ENCODE results near the gene NR1D1. TPM values are rescaled to one million over a fixed set of nuclear protein-coding genes. Genes with fewer than 3 reads are reported as not detected.
A peak's percentile ranks its signal among the peaks of the same experiment; 100 is the strongest.

Gene NR1D1
- total RNA-seq, 1 experiment from 2014 or later: 8.8 TPM

- POLR2A ChIA-PET: no interaction called here
- Histone ChIP-seq H3K4me1 (ENCODE audit: control insufficient read depth, insufficient read depth, low read length) (peaks cover 4% of the 10 kb centered on the region; the same call in 1 of the 2 replicates), H3K27me3 (ENCODE audit: control insufficient read depth, insufficient read depth, low read length) (no peaks in the 10 kb centered on the region), H3K4me3 (ENCODE audit: low read depth in 2 of 2, low read length in 2 of 2) (no peak overlapping the region), H3K36me3 (ENCODE audit: control insufficient read depth, insufficient read depth, low read length) (peaks cover 44% of the 10 kb centered on the region), H3K9me3 (ENCODE audit: control insufficient read depth, insufficient read depth, low read depth, low read length) (no peaks in the 10 kb centered on the region), H3K27ac (ENCODE audit: low read length) (no peak overlapping the region)
- no peak for TF ChIP-seq TCF7L2 (IDR thresholded peaks at IDR 0.05; ENCODE audit: low read depth, low read length)
- TF ChIP-seq POLR2AphosphoS5 (IDR thresholded peaks at IDR 0.05; ENCODE audit: low read depth, low read length): 0 out of 2 replicates have a peak, but pooled peaks have one; percentile 37
- in situ Hi-C loops (cut with HindIII; ENCODE audit: low pct_unique_long_range_greater_than_20kb, low sequenced_read_pairs) (no loop called here), intact Hi-C loops (cut with micrococcal nuclease; ENCODE audit: unreplicated experiment) (no loop called here)
- CTCF ChIA-PET: no interaction called here
- no peak for DNase-seq (ENCODE audit: low read depth, low spot score)
- BruUV-seq (replicated peaks): no TSS peak
- ATAC-seq: no peak
Measured at GRCh38 chr17:40135817-40136216, 35.4 kb upstream of the NR1D1 start.

- POLR2A ChIA-PET: no interaction called here
- no peak overlapping the region for H3K27ac ChIP-seq (ENCODE audit: low read length)
- peaks cover 54% of the 10 kb centered on the region for H3K36me3 ChIP-seq (ENCODE audit: control insufficient read depth, insufficient read depth, low read length)
- H3K27me3 ChIP-seq (ENCODE audit: control insufficient read depth, insufficient read depth, low read length): no peaks in the 10 kb centered on the region
- DNase-seq (ENCODE audit: low read depth, low spot score) (no peak), ATAC-seq (no peak)
- TF ChIP-seq SIN3A (IDR thresholded peaks at IDR 0.05; ENCODE audit: borderline replicate concordance, insufficient read depth, low read depth, low read length) (no peak), CTCF (IDR thresholded peaks at IDR 0.05) (no peak)
- no peak overlapping the region for H3K4me3 ChIP-seq (ENCODE audit: low read depth in 2 of 2, low read length in 2 of 2)
- CTCF ChIA-PET: interaction anchor here (1.2 kb wide), 1 partner anchor 21 kb away, joined by 3 read pairs; no protein-coding TSS in a partner anchor
- in situ Hi-C loops (cut with HindIII; ENCODE audit: low pct_unique_long_range_greater_than_20kb, low sequenced_read_pairs): no loop called here
- no TSS peak for BruUV-seq (replicated peaks)
- intact Hi-C loops (cut with micrococcal nuclease; ENCODE audit: unreplicated experiment): no loop called here
- peaks cover 4% of the 10 kb centered on the region; the same call in 1 of the 2 replicates for H3K4me1 ChIP-seq (ENCODE audit: control insufficient read depth, insufficient read depth, low read length)
- H3K9me3 ChIP-seq (ENCODE audit: control insufficient read depth, insufficient read depth, low read depth, low read length): no peaks in the 10 kb centered on the region
Measured at GRCh38 chr17:40134184-40134583, 33.8 kb upstream of the NR1D1 start.

GRCh38 chr17:40130352-40131042, 30.1 kb upstream of the NR1D1 start:
- TF ChIP-seq REST (IDR thresholded peaks at IDR 0.05; ENCODE audit: insufficient read depth in 1 of 2, low read depth in 2 of 2, low read length in 1 of 2) (no peak), TCF7L2 (IDR thresholded peaks at IDR 0.05; ENCODE audit: low read depth, low read length) (no peak)
- Histone ChIP-seq H3K27ac (ENCODE audit: low read length) (no peak overlapping the region), H3K4me1 (ENCODE audit: control insufficient read depth, insufficient read depth, low read length) (no peaks in the 10 kb centered on the region), H3K9me3 (ENCODE audit: control insufficient read depth, insufficient read depth, low read depth, low read length) (no peaks in the 10 kb centered on the region), H3K27me3 (ENCODE audit: control insufficient read depth, insufficient read depth, low read length) (no peaks in the 10 kb centered on the region), H3K36me3 (ENCODE audit: control insufficient read depth, insufficient read depth, low read length) (peaks cover 53% of the 10 kb centered on the region), H3K4me3 (ENCODE audit: low read depth in 2 of 2, low read length in 2 of 2) (no peak overlapping the region)
- CTCF ChIA-PET: no interaction called here
- in situ Hi-C loops (cut with HindIII; ENCODE audit: low pct_unique_long_range_greater_than_20kb, low sequenced_read_pairs): no loop called here
- POLR2A ChIA-PET: no interaction called here
- no TSS peak for BruUV-seq (replicated peaks)
- DNase-seq (ENCODE audit: low read depth, low spot score) (no peak), ATAC-seq (no peak)
- intact Hi-C loops (cut with micrococcal nuclease; ENCODE audit: unreplicated experiment): no loop called here
